ENCODE measurements around the gene PITX3.
"Not testable (repeated sequence)": the region's sequence is repeated elsewhere in the genome, so short reads cannot be mapped to it uniquely, and the experiment has no call there.

PITX3 gene

GRCh38 chr10:102222797-102223196 lies 18.5 kb downstream of the PITX3 start:
- TF ChIP-seq CSDC2 (CRISPR knock-in tag; IDR thresholded peaks at IDR 0.05) (no peak), ESRRG (CRISPR knock-in tag; IDR thresholded peaks at IDR 0.05) (no peak), TOX (CRISPR knock-in tag; IDR thresholded peaks at IDR 0.05; ENCODE audit: borderline replicate concordance) (no peak), TCF4 (CRISPR knock-in tag; IDR thresholded peaks at IDR 0.05; ENCODE audit: borderline replicate concordance) (no peak), ZFP30 (CRISPR knock-in tag; IDR thresholded peaks at IDR 0.05) (no peak), POU6F1 (CRISPR knock-in tag; IDR thresholded peaks at IDR 0.05; ENCODE audit: borderline replicate concordance, low read depth) (no peak)
- ATAC-seq: no peak

- no peak for ATAC-seq
Observed at GRCh38 chr10:102220612-102221011, 20.7 kb downstream of the PITX3 start.

GRCh38 chr10:102219370-102219769 lies 21.9 kb downstream of the PITX3 start:
- no peak for TF ChIP-seq PPARA (CRISPR knock-in tag; IDR thresholded peaks at IDR 0.05; ENCODE audit: borderline replicate concordance)
- TF ChIP-seq CSRNP3 (CRISPR knock-in tag; IDR thresholded peaks at IDR 0.05): no peak
- TF ChIP-seq TSHZ2 (CRISPR knock-in tag; IDR thresholded peaks at IDR 0.05): no peak
- TF ChIP-seq POU6F1 (CRISPR knock-in tag; IDR thresholded peaks at IDR 0.05; ENCODE audit: borderline replicate concordance, low read depth): no peak
- TF ChIP-seq CREB5 (CRISPR knock-in tag; IDR thresholded peaks at IDR 0.05; ENCODE audit: low read depth): no peak
- no peak for TF ChIP-seq ESRRG (CRISPR knock-in tag; IDR thresholded peaks at IDR 0.05)
- TF ChIP-seq ARNTL (CRISPR knock-in tag; IDR thresholded peaks at IDR 0.05; ENCODE audit: borderline replicate concordance, low read depth): no peak
- TF ChIP-seq ZNF8 (CRISPR knock-in tag; IDR thresholded peaks at IDR 0.05): no peak
- no peak for TF ChIP-seq TCF4 (CRISPR knock-in tag; IDR thresholded peaks at IDR 0.05; ENCODE audit: borderline replicate concordance)
- no peak for TF ChIP-seq OSR1 (CRISPR knock-in tag; IDR thresholded peaks at IDR 0.05)
- no peak for TF ChIP-seq GLIS3 (CRISPR knock-in tag; IDR thresholded peaks at IDR 0.05)
- no peak for TF ChIP-seq CSDC2 (CRISPR knock-in tag; IDR thresholded peaks at IDR 0.05)
- TF ChIP-seq RARB (CRISPR knock-in tag; IDR thresholded peaks at IDR 0.05): no peak
- no peak for TF ChIP-seq ZNF565 (CRISPR knock-in tag; conservative IDR thresholded peaks at IDR 0.05; ENCODE audit: low read depth)
- TF ChIP-seq ZFP3 (CRISPR knock-in tag; IDR thresholded peaks at IDR 0.05): no peak
- no peak for ATAC-seq

More at GRCh38 chr10:102220612-102221011, 20.7 kb downstream of the PITX3 start:
- no peak for TF ChIP-seq PATZ1 (CRISPR knock-in tag; IDR thresholded peaks at IDR 0.05; ENCODE audit: borderline replicate concordance)

- not testable (repeated sequence) for ATAC-seq
Observed at GRCh38 chr10:102213599-102213998, 27.7 kb downstream of the PITX3 start.

Measured in SK-N-SH treated with all-trans-retinoic acid at 6 μM for 48 hours (cell line).